ENCODE measurements around the gene B3GAT1.

B3GAT1 gene

GRCh38 chr11:134441281-134441680, 29.2 kb upstream of the B3GAT1 start:
- no peak for DNase-seq

- no peak for DNase-seq
These were observed 28.8 kb upstream of the B3GAT1 start for GRCh38 chr11:134440851-134441250.

DNA sequence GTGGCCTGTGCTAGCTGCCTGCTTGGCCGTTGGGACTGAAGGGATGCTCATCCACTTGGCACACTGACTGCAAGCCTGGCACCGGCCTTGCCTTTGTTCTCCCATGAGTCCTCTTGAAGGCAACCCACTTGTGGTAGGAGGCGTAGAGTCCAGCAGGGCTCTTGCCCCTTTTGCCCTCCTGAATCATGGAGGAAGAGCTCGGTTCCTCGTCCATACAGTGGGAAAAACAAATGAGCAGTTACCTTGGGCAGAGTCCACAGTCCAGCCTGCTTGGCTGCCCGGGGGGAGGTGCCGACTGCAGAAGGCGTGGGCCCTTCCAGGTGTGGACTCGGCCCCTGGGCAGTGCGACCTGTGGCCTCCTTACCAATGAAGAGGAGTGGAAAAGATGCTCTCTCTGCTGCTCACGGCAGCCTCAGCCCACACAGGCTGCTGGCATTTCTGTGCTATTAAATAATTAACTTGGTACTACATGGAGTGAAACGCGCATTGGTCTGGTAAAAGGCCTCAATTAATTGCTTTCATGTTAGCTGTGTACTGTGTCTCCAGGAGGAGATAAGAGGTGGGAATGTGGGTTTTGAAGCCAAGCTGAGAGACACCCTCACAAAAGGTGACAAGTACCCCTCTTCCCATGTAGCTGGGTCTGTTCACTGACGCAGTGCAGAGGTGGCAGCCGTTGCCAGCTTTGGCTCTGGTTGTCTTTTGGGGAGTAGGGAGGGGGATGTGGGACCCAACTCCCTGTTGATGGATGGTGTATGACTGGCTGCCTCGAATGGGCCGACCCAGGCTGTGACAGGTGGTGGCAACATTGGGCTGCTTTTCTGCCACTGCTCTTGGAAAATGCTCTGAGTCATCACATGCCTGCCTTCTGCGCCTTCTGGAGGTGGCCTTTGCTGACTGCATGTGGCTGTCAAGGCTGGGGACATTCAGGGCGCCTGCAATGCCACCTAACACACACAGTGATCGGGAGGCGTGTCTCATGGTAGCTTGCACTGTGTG, 26.8 kb upstream of the B3GAT1 start:
- DNase-seq: no peak

GRCh38 chr11:134437821-134438220, 25.8 kb upstream of the B3GAT1 start:
- no peak for DNase-seq

DNA sequence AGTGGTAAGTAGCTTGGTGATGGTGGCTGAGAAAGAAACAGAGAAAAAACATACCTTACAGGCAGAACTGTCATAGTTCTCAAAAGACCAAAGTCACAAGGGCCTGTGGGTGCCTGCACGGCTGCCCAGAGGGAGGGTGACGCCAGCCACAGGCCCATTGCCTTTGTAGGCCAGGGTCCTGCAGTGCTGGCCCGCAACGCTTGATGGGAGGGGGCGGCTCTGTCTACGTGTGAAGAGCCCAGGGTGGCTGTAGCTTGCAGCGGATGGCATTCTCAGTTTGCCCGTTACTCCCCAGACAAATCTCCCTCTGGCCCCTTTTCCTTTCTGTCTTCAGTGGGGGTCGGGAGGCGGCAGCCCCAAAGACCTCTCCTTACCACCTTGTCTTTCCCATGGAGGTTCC, 24.7 kb upstream of the B3GAT1 start:
- no peak for DNase-seq

DNA sequence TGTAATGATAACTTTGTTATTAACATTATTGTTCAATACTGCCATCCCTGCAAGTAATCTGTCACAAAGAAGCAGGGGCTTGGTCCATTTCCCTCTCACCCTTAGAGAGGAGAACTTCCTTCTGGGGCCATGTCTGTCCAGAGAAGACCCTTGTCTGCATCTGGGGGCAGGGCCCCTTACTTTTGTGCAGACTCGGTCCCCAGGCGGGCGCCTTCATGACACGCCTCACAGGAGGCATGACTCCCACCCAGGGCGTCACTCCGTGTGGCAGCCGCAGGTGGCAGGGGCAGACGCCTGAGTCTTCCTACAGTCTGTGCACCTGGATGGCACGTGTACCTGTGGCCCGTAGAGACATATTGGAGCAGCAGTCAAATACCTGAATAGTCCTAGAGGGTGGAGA, 21.8 kb upstream of the B3GAT1 start:
- no peak for DNase-seq

- DNase-seq: no peak
These were observed 21.2 kb upstream of the B3GAT1 start for GRCh38 chr11:134433251-134433650.

DNA sequence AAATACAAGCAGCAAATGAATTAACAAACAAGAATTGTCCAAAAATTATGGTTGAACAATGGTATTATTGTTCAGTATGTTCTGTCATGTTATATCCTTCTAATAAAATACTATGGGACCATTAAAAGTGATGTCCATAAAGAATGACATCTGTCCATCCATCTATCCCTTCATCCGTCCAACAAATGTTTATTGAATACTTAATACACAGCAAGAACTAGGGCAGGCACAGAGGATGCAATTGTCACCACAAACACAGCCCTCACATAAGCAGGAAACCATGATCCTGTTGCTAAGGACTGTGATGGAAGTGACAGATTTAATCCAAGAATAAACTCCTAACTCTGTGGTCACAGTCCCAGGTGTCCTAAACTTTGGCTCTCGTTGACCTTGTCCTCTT, 20.7 kb upstream of the B3GAT1 start:
- DNase-seq: no peak

GRCh38 chr11:134429106-134429505, 17.1 kb upstream of the B3GAT1 start:
- DNase-seq: no peak

DNA sequence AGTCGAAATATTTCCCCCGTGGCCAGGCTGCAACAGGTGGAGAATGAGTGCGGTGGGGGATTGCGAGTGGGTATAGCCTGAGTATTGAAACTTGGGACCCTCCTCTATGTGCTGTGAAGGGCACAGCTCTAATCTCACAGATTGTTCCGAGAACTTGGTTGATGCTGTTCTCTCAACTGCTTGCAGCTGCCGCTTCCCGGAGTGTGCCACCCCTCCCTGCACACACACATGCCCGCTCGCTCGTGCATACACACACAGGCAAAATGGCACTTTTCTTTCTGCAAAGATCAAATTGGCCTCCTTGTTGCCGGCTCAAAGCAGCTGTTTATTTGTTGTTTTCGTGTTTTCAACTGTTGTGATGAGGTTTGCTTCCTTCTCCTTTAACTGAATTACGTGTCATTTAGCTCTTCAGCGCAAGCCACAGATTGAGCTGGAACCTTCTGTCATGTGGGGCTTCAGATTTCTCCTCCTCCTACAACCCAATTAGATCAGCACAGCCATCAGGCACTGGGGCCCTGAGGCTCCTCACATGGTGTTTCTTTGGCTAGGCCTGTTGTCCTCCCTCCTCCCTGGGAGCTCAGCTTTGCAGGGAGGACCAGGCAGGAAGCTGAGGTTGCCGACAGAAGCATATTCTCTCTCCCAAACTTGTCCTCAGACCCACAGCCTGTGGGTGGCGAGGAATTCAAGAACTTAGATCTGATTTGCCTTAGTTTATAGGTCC, 13.9 kb upstream of the B3GAT1 start:
- DNase-seq: no peak

DNA sequence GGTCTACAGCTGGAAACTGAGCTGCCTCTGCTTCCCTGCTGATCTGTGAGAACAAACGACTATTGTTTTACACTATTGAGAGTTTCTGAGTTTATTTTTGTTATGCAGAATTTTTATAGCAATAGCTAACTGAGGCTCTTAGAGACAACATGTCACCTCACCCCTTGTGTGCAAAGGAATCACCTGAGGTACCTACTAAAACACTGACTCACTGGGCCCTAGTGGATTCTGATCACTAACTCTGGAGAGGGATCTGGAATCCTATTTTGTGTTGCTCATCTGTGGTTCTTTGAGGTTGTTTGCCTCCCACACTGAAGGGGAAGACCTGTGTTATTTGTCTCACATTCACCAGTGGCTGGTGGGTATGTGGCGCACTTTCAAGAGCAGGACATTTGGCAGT, 13.4 kb upstream of the B3GAT1 start:
- DNase-seq: no peak

DNA sequence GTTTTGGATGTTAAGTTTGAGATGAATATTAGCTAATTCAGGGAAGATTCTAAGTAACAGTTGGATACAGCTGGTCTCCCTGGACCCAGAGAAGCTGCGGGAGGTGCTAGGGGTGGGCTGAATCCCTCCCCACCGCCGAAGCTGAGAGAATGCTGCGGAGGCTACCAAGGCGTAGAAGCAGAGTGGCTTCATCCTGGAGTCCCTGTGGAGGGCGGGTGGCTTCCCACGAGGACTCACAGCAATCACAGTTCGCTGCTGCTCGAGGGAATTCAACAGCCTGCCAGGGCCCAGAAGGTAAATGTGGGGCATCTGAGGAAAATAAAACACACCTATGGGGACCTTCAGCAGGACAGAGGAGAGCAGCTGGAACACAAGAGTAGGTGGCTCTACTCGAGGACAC, 11.1 kb upstream of the B3GAT1 start:
- DNase-seq: no peak

DNA sequence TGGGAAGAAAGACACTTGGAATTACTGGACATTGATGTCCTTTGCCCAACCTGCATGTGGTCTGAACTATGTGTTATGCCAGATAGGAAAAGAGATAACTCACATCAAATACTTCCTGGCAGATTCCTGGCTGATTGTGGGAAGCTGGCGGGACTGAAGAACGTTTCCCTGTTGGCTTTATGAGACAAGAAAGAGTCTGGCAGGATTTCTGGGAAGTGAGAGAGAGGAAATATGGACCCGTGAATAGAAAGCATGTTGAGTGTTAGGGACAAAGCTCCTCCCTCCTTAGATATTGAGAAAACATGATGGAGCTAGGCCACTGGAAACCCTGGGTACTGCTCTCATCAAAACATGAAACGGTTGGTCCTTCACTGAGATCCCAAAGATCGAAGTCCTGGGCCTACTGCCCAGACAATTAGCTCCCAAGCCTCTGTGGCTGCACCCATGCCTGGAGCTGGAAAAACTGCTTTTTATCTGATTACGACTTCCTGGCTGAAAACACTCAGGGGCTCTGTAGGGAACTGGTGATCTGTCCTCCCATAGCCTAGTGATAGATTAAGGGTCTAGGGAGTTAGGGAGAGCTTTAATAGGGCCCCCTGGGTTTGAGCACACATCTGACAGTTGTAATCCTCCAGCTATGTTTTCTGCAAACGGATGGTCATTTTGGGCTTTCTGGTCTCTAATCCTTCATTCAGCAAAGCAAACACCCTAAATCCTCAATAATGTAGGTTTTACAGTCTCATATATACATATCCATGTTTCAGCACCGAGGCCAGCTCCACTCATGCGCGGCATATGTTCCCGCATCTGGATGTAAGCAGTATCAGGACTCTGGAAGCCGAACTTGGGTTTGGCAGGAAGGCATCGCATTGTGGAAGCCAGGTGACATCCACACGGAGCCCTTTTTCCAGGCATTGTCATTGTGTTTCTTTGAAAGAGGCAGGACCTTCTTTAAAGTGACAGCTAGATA, 6.1 kb upstream of the B3GAT1 start:
- no peak for DNase-seq

GRCh38 chr11:134416726-134417125, 4.7 kb upstream of the B3GAT1 start:
- DNase-seq: no peak

GRCh38 chr11:134414766-134415765, 3.0 kb upstream of the B3GAT1 start:
- no peak for DNase-seq

DNA sequence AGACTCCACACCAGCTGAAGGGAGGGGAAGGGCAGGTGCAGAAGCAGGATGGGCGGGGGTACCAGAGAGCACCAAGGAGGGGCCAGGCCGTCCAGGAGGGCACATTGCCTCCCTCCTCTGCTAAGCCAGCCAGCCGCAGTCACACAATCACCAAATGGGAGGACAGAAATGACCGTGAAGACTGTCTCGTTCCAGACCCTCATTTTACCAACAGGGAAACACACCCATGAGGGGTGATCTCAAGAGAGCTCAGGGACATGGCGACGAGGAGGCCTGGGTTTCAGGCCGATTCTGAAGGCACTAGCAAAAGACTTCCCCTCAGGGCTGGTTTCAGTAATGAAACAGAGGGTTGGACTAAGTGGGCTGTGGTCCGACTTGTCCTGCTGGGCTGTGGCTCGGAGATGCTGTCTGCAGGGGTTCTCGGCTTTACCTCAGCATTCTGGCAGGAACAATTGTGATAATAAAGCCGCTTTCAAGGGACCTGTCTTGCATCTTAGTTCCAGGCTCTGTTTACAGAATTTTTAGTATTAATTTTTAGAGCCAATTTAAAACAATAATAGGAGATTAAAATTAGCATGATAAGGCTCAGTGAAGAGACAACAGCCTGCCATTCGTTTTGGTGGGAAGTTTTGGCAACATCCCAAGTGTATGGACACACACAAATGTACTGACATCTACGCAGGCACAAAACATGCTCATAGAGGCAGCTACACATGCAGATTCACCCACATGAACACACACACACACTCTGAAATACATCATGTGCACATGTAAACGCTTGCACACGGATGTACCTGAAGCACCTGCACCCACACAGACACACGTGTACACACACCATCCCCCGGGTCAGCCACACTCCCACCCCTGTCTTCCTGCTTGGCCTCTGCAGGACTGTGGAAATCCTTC, 2.0 kb upstream of the B3GAT1 start:
- no peak for DNase-seq

- no peak for DNase-seq
These were observed 1.2 kb upstream of the B3GAT1 start for GRCh38 chr11:134413043-134413825.

DNA sequence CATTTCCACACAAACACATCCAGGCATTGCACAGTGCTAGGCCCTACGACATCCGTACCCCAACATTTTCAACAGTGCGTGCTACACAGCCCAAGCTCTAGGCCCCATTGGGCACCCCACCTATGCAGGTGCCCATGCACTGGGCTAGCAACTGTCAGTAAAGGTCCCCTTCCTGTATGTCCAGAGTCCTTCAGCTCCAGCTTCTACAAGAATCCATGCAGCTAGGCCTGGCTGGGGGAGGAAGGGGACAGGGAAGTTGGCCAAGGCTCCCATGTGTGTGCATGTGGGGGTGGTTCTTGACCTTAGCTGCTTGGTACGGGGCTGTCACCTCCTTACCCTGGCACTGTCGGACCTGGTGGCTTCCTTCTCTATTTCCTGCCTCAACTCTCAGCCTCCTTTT, 1.3 kb downstream of the B3GAT1 start:
- DNase-seq: no peak
